ENCODE data around the gene LMNA. TPM values are rescaled to one million over a fixed set of nuclear protein-coding genes. Genes with fewer than 3 reads are reported as not detected.

The LMNA gene
- total and polyA plus RNA-seq, 9 donors, result 50.1 to 609 (median 360) TPM

GRCh38 chr1:156160000-156160742 lies 45.7 kb downstream of the LMNA start:
- no peaks in the 10 kb centered on the region for H3K9me3 ChIP-seq
- H3K4me1 ChIP-seq (ENCODE audit: insufficient read depth), result peaks cover 5% of the 10 kb centered on the region
- WGBS, 3 donors, result 69 to 70% (median 70%) methylated on average over 13 of the region's 13 CpGs
- peak overlapping the region; percentile 63 to 77 for H3K27ac ChIP-seq
- no peaks in the 10 kb centered on the region for H3K36me3 ChIP-seq
- H3K4me3 ChIP-seq, result peak overlapping the region; percentile 22
- TF ChIP-seq EP300 (IDR thresholded peaks at IDR 0.05) (no peak), POLR2A (IDR thresholded peaks at IDR 0.05) (no peak)
- TF ChIP-seq, protein P1, sequence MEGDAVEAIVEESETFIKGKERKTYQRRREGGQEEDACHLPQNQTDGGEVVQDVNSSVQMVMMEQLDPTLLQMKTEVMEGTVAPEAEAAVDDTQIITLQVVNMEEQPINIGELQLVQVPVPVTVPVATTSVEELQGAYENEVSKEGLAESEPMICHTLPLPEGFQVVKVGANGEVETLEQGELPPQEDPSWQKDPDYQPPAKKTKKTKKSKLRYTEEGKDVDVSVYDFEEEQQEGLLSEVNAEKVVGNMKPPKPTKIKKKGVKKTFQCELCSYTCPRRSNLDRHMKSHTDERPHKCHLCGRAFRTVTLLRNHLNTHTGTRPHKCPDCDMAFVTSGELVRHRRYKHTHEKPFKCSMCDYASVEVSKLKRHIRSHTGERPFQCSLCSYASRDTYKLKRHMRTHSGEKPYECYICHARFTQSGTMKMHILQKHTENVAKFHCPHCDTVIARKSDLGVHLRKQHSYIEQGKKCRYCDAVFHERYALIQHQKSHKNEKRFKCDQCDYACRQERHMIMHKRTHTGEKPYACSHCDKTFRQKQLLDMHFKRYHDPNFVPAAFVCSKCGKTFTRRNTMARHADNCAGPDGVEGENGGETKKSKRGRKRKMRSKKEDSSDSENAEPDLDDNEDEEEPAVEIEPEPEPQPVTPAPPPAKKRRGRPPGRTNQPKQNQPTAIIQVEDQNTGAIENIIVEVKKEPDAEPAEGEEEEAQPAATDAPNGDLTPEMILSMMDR (IDR thresholded peaks at IDR 0.05), result no peak
- no peaks in the 10 kb centered on the region for H3K27me3 ChIP-seq
- peak in 4 of 5 donors; percentile 33 to 57 (median 52) for DNase-seq
- intact Hi-C loops (cut with DNase I), result no loop called here

- H3K27ac ChIP-seq, result peak overlapping the region; percentile 63 to 77
- H3K27me3 ChIP-seq, result no peaks in the 10 kb centered on the region
- H3K4me1 ChIP-seq (ENCODE audit: insufficient read depth), result peaks cover 5% of the 10 kb centered on the region
- WGBS, 3 donors, result 3 to 5% (median 3%) methylated on average over 10 to 22 of the region's 22 CpGs
- no peaks in the 10 kb centered on the region for H3K36me3 ChIP-seq
- no peaks in the 10 kb centered on the region for H3K9me3 ChIP-seq
- DNase-seq, result peak; percentile 87 to 90 (median 88)
- TF ChIP-seq, protein P1 (IDR thresholded peaks at IDR 0.05), result no peak
- no peak for TF ChIP-seq POLR2A (IDR thresholded peaks at IDR 0.05)
- no peak for TF ChIP-seq EP300 (IDR thresholded peaks at IDR 0.05)
- intact Hi-C loops (cut with DNase I), result no loop called here
- H3K4me3 ChIP-seq, result peak overlapping the region; percentile 43
Measured at GRCh38 chr1:156160743-156161171, 46.2 kb downstream of the LMNA start.

DNA sequence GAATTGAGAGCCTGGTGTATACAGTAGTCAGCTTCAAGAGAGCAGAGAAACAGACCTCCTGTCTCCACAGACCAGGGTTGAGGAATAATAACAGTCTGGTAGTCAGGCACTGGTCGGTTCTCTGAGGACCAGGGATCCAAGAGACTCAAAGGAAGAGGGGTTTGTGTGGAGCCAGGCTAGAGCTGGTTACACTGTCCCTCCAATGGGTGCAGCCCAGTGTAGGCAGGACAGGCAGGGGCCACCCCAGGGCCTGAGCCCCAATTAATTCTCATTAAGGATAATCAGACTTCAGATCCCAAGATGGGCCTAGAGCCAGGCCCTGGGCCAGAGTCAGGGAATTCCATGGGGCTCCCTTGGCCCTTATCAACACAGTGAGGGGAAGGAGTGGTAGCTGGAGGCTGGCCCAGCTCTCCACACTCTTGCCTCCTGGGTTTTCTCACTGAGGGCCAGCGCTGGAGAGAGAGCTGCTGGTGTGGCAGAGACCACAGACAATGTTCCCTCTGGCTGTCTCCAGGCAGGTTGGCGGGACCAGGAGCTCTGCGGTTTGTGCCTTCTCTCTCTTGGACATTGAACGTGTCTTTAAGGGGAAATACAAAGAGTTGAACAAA lies 48.0 kb downstream of the LMNA start:
- H3K27ac ChIP-seq, result no peak overlapping the region

DNA sequence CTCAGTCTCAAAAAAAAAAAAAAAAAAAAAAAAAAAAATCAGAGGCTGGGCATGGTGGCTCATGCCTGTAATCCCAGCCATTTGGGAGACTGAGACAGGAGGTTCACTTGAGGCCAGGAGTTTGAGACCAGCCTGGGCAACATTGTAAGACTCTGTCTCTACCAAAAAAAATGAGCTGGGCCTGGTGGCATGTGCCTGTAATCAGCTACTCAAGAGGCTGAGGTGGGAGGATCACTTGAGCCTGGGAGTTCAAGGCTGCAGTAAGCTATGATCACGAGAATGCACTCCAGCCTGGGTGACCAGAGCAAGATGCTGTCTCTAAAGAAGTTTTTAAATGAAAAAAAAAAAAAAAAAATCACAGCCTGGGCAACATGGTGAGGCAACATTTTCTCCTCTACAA lies 49.2 kb downstream of the LMNA start:
- no peak for TF ChIP-seq EP300 (IDR thresholded peaks at IDR 0.05)
- TF ChIP-seq, protein P1 (IDR thresholded peaks at IDR 0.05), result no peak
- no peak for TF ChIP-seq POLR2A (IDR thresholded peaks at IDR 0.05)
- no peaks in the 10 kb centered on the region for H3K9me3 ChIP-seq
- H3K27me3 ChIP-seq, result no peaks in the 10 kb centered on the region
- H3K4me1 ChIP-seq (ENCODE audit: insufficient read depth), result peaks cover 5% of the 10 kb centered on the region
- intact Hi-C loops (cut with DNase I), result no loop called here
- no peak overlapping the region for H3K27ac ChIP-seq
- H3K4me3 ChIP-seq, result no peak overlapping the region
- no peaks in the 10 kb centered on the region for H3K36me3 ChIP-seq
- WGBS, 3 donors, result 23 to 55% (median 52%) methylated on average over 1 of the region's 1 CpG
- peak in 1 of 5 donors; percentile 8 for DNase-seq

More for the DNA sequence above, 48.0 kb downstream of the LMNA start:
- TF ChIP-seq, protein P1 (IDR thresholded peaks at IDR 0.05), result no peak
- no peak for TF ChIP-seq EP300 (IDR thresholded peaks at IDR 0.05)
- TF ChIP-seq POLR2A (IDR thresholded peaks at IDR 0.05), result no peak
- WGBS, 3 donors, result 73 to 75% (median 73%) methylated on average over 5 of the region's 5 CpGs
- DNase-seq, result peak in 1 of 5 donors; percentile 41
- no peaks in the 10 kb centered on the region for H3K9me3 ChIP-seq
- no peaks in the 10 kb centered on the region for H3K36me3 ChIP-seq
- H3K4me3 ChIP-seq, result no peak overlapping the region
- H3K27me3 ChIP-seq, result no peaks in the 10 kb centered on the region
- peaks cover 5% of the 10 kb centered on the region for H3K4me1 ChIP-seq (ENCODE audit: insufficient read depth)
- intact Hi-C loops (cut with DNase I), result no loop called here

Measured in ovary (tissue), 9 donors.